Amniotic stem cell (primary cell): Measurements from ENCODE around the gene ERP44.
"Not testable (repeated sequence)": the region's sequence is repeated elsewhere in the genome, so short reads cannot be mapped to it uniquely, and the experiment has no call there.

ENCODE experiments used
- DNase-seq: peaks from one replicate; lab custom pipeline; 2025; lab: John Stamatoyannopoulos, UW

The ERP44 gene

DNA sequence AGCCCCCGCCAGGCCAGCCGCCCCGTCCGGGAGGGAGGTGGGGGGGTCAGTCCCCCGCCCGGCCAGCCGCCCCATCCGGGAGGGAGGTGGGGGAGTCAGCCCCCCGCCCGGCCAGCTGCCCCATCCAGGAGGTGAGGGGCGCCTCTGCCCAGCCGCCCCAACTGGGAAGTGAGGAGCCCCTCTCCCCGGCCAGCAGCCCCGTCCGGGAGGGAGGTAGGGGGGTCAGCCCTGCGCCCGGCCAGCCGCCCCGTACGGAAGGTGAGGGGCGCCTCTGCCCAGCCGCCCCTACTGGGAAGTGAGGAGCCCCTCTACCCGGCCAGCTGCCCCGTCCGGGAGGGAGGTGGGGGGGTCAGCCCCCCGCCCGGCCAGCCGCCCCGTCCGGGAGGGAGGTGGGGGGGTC is 30.8 kb downstream of the ERP44 start:
- DNase-seq = not testable (repeated sequence)

DNA sequence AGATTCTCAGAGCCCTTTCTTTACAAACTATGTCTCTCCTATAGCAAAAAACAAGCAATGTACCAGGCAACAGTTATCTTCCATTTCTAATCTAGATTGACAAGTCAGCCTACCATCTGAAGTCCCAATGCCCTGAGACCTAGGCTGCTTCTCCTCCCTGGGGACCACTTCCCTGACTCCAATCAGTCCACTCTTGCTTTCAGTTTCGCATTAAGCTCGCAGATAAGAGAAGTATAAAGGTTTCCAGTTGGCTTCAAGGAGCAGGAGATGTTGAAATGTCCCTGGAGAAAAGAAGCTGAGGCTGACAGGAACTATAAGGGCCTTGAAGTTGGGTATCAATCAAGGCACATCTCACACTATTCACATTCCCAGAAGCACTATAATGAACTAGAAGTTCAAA is 32.3 kb downstream of the ERP44 start:
- no peak for DNase-seq

DNA sequence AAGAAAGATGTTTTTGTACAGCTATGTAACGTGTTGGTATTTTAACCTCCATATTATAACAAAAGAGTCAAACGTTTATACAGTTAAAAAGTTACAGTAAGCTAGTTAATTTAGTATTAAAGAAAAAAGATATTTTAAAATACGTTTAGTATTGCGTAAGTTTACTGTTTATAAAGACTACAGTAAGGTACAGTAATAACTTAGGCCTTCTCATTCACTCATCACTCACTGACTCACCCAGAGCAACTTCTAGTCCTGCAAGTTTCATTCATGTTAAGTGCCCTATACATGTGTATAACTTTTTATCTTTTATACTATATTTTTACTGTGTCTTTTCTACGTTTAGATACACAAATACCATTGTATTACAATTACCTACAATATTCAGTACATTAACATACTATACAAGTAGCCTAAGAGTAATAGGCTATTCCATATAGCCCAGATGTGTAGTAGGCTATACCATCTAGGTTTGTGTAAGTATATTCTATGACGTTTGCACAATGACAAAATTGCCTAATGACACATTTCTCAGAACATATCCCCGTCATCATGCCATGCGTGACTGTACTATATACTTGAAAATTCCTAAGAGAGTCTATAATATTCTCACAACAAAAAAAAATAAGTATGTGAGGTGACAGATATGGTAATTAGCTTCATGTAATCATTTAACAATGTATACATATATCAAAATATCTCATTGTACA is 33.8 kb downstream of the ERP44 start:
- peak; percentile 16 for DNase-seq

DNA sequence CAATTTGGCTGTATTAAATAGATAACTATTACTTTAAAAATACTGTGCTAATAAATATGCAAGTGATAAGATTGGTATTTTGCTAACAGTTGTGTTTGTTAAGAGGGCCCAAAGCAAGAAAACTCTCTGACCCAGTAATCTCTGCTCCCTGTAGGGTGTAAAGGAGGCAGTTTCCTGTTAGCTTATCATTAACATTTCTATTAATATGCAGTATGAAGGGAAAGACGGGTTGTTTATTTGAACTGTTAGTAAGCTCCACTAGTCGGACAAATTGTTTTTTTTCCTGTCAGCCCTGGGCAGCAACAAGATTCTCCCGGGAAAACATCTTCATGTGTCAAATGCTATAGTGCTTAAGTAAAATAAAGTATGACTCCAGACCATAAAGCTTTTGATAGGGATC is 35.6 kb downstream of the ERP44 start:
- DNase-seq = no peak

DNA sequence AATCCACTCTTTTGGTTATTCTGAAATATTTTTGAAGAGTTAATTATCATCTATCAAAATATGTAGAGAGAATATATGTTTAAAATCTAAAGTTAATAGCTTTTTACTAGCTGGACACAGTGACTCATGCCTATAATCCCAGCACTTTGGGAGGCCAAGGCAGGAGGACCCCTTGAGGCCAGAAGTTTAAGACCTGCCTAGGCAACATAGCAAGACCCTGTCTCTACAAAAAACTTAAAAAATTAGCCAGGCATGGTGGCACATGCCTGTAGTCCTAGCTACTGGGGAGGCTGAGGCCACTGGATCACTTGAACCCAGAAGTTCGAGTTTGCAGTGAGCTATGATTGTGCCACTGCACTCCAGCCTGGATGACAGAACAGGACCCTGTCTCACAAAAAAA is 36.1 kb downstream of the ERP44 start:
- not testable (repeated sequence) for DNase-seq

DNA sequence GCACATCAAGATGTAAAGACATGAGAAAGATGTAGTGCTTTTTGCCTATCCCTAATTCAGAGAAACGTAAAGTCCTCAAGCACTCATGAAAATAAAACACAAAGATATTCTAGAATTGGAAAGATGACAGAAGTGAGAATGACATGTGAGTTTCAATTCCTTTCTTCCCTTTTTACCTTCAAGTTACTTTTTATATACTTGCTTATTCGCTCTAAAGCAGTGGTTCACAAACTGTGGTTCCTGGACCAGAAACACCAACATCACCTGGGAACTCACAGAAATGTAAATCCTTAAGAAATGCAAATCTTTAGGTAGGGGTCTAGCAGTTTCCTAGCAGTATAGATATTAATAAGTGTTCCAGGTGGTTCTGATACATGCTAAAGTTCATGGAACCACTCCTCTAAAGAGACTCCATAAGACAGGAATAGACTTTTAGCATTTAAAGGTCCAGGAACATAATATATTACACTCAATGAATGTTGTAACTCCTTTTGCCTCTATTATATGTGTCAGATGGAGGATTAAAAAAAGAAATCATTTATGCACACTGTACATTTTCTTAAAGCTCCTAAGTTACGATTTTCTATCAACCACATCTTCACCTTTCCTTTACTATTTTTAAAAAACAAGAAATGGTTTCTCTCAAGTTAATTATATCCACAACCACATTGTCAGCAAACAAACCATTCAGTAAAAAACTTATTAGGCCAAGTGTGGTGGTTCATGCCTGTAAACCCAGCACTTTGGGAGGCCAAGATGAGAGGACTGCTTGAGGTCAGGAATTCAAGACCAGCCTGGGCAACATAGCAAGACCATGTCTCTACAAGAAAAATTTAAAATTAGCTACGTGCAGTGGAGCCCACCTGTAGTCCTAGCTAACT is 39.9 kb downstream of the ERP44 start:
- no peak for DNase-seq

DNA sequence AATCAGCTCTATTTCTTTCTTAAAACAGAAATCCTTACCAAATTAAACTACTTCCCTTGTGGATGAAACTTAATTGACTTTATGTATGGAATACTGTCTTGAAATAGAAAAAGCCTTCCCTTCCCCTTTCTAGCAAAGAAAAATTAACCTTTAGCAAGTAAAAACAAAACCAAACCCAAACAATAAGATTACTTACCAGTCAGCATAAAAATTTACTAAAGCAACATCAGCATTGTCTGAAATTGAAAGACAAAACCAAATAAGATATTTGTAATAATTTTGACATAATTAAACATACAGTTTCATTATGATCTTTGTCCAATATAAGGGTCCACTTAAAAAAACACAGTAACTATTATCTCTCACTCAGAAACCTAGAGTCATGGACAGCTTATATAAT is 41.2 kb downstream of the ERP44 start:
- DNase-seq = no peak

DNA sequence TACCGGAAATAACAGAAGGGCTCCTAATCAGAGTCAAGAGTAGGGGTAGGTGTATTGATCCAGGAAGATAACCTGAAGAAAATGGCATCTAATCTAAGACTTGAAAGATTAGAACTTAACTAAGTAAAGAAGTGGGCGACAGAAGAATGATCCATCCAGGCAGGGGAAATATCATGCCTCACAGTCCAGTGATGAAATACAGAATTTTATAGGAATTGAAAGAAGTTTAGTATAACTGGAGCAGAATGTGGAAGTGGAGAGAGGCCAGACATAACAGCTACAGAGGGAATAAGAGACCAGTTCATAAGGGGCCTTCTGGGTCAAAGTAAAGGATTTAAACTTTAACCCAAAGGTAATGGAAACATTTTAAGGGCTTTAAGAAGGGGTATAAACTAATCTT is 42.2 kb downstream of the ERP44 start:
- no peak for DNase-seq

DNA sequence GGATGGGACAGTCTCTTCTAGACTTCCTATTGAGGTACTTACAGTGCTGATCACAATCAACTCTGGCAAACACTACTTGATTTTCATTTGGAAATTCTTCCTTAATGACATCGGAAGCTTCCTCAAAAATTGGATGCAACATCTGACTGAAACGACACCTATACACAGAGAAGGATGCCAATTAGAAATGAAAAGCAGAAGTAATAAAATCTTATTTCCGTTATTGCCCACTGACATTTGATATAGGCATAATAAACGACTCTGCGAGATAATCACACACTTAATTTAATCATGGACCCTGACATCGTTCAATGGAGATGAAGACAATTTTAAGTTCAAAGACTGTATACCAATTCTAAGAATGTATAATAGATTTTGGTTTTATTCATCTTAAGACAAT is 46.4 kb downstream of the ERP44 start:
- no peak for DNase-seq

DNA sequence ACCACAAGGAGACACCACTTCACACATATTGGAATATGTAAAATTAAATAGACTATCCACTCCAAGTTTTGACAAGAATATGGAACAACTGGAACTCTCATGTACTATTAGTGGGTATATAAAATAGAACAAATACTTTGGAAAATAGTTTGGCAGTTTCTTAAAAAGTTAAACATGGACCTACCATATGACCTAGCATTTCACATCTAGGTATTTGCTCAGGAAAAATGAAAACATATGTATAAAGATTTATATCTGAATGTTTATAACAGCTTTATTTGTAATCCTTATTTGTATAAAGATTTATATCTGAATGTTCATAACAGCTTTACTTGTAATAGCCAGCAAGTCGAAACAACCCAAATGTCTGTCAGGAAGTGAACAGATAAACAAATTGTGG is 49.2 kb downstream of the ERP44 start:
- no peak for DNase-seq

DNA sequence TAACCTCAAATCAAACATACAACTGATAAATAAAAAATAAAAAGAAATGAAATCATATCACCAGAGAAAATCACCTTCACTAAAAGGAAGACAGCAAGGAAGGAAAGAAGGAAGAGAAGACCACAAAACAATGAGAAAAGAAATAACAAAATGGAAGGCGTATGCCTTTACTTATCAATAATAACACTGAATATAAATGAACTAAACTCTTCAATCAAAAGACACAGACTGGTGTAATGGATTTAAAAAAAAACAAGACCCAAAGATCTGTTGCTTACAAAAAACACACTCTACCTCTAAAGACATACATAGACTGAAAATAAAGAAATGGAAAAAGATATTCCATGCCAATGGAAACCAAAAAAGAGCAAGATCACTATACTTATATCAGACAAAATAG is 60.3 kb downstream of the ERP44 start:
- DNase-seq = no peak

DNA sequence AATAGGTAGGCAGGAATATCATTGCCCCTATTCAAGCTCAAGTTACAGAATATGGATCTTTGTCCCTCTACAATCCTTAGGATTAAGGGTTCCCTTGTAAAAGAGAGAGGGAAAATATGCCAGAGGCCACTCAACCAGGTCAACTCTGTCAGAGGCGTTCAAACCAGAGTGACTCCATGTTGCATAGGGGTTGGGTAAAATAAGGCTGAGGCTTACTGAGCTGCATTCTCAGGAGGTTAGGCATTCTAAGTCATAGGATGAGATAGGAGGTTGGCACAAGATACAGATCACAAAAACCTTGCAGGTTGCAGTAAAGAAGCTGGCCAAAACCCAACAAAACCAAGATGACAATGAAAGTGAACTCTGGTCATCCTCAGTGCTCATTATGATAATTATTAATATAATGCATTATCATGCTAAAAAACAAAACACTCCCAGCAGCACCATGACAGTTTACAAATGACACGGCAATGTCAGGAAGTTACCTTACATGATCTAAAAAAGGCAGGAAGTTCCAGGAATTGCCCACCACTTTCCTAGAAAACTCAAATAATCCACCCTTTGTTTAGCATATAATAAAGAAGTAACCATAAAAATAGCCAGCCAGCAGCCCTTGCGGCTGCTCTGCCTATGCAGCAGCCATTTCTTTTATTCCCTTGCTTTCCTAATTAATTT is 64.8 kb downstream of the ERP44 start:
- DNase-seq = no peak

DNA sequence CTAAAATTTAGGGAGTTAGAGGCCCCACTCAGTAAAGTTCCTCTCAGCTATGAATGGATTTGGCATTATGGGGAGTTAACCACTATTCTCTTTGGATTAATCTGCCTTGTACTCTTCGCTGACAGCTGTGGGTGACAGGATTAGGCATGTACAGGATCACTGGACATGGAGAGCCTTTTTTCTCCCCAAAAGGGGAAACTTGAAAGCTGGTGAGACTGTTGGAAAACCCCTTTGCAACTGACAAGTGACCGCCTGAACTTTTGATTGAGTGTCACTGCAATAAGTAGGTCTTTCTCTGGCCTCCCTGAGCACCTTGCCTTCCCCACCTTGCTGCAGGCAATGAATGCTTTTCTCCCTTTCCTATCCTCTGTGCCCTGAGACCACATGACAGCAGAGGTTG is 68.3 kb downstream of the ERP44 start:
- DNase-seq = no peak

DNA sequence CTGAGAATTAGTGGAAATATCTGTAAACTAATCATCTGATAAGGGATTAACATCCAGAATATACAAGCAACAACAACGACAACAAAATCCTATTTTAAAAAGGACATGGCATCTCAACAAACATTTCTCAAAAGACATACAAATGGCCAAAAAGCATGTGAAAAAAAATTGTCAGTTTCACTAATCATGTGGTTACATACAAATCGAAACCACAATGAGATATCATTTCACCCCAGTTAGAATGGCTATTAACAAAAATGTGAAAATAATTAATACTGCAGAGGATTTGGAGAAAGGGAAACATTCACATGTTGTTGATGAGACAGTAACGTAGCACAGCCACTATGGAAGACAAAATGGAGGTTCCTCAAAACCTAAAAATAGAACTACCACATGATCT is 69.5 kb downstream of the ERP44 start:
- no peak for DNase-seq

DNA sequence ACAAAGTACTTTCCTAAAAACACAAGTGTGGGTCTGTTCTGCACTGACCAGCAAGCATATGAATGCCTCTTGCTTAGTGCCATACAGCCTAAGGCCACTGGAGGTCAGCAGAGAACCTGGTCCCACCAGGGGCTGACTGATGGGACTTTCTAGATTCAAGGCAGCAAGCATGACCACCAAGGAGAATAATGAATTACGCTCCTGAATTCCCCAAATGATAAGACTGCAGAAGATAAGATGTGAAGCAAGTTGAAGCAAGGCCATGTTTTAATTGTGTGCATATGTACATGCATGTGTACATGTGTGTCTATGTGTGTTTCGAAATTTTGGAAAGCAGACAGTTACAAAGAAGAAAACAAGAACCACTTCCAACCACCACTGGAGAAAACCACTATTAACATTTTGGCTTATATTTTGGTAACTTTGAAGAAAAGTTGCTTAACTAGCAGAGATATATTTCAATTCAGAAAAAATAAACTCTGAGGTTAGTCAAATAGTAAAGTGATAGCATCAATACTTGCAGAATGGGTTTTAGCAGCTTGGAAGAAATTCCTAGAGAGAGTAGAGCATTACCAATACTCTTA is 70.5 kb downstream of the ERP44 start:
- DNase-seq = peak; percentile 37

DNA sequence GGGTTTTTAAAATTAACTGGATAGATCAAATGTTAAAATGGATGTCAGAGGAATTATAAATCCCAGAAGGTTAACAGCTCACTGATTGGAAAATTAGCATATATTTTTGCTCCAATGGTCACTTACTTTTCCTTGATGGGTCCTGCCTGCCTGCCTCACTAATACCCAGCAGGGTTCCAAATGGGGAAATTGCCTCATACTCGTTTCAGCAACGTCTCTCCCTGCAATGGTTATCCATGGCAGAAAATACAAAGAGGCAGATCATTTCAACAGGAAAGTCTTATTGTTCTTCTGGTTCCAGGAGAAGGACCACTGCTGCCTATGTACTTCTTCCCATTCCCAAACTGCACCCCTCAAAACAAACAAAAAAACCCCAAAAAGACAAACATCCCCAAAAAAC is 71.3 kb downstream of the ERP44 start:
- no peak for DNase-seq

DNA sequence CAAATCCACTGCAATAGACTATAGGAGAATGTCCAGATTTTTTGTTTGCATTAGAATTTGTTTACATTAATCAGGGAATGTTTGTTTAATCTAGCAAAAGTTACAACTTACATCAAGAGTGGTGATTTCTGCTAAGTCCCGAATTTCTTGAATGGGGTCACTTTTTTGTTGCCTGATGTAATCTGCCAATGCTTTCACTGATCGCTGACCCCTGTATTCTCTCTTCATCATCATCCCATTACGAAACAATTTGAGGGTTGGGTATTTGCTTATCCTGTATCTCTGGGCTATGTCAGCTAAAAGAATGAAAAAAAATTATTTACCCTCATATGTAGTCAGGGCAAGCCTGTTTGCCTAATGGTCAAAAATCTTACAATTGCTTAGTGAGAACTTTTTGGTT is 76.9 kb downstream of the ERP44 start:
- DNase-seq = no peak

DNA sequence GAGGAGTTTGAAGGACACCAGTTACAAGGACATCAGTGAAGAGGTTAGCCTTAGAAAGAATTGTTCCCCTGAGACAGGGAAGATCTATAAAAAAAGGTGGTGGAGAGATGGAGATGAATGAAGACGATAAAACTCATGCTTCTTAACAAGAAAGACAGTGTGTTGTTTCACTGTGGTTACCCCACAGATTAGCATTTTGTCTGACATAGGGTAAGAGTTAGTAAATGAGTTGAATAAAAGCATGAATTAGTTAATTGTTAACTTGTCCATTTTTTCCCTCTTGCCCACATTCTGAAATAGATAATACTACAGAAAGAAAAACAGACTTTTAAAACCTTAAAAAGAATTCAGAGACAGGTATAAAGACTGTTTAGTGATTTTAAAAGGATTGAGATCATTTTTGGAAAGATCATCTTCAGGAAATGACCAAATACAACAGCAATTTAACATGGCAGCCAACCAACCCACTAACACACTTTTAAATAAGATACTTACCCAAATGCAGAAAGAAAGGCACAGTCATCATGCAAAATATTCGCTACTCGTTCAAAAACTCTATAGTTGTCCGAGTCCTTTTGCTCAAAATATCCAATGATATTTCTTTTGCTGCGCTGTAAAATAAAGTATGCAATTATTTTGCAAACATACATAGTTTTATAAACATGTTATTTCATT is 78.5 kb downstream of the ERP44 start:
- no peak for DNase-seq

DNA sequence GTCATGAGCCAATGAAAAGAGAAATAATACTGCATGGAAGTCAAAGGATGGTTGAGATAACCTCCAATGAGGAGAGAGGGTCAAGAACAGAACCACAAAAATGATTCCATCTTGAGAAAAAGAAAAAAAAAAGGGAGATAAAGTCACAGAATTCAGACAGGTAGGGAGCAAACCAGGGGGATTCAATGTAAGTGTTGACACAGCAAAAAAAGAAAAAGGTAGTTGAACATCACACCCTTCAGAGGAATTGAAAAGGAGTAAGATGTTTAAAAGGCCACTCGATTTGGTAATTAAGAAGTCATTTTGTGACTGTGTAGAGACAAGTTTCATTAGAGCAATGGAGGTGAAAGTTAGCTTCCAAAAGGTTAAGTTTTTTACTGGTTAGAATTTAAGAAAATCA is 79.3 kb downstream of the ERP44 start:
- DNase-seq = no peak

DNA sequence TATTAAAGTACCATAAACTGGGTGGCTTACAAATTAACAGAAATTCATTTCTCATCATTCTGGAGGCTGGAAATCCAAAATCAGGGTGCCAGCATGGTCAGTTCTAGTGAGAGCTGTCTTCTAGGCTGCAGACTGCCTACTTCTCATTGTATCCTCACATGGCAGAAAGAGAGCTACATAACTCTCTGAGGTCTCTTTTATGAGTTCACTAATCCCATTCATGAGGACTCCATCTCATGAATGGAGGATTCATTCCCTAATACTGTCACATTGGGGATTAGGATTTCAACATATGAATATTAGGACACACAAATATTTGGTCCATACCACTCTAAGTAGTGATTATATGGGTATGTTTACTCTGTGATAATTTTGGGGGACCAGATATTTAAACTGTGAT is 84.0 kb downstream of the ERP44 start:
- no peak for DNase-seq

DNA sequence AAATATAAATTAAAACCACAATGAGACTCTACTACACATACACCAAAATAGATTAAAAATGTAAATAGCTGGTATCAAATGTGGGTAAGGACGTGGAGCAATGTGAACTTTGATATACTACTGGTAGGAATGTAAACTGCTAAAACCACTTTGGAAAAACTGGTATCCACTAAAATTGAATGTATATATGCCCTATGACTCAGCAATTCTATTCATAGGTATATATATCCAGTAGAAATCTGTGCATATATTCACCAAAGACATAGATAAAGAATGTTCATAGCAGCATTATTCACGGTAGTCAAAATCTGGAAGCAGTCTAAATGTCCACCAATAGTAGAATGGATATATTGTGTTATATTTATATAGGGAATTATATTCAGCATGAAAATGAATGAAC is 85.2 kb downstream of the ERP44 start:
- DNase-seq = no peak

DNA sequence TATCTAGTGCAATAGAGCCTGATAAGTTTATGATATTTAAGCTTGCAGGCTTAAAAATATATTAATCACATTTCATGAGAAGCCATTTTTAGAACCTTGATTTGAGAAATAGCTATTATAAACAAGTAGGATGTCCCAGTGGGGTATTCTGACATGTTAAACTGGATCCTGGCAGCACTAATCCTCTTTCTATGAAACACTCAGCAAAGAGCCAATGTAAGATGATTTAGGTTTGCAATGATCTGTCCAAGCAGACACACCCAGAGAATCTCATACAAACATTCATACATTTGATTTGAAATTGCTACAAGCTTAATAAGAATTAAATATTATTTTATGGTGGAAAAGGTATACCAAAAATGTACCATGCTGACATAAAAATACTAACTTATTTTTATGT is 86.5 kb downstream of the ERP44 start:
- DNase-seq = no peak
